NCI-H748 (cell line): ENCODE measurements around the gene RPS6KA2.

Experiments
- DNase-seq: peaks from one replicate; lab custom pipeline; 2025; ENCODE audit not compliant: unreplicated experiment; lab: John Stamatoyannopoulos, UW

The RPS6KA2 gene

GRCh38 chr6:166656230-166657151, 29.4 kb upstream of the RPS6KA2 start:
- no peak for DNase-seq

DNA sequence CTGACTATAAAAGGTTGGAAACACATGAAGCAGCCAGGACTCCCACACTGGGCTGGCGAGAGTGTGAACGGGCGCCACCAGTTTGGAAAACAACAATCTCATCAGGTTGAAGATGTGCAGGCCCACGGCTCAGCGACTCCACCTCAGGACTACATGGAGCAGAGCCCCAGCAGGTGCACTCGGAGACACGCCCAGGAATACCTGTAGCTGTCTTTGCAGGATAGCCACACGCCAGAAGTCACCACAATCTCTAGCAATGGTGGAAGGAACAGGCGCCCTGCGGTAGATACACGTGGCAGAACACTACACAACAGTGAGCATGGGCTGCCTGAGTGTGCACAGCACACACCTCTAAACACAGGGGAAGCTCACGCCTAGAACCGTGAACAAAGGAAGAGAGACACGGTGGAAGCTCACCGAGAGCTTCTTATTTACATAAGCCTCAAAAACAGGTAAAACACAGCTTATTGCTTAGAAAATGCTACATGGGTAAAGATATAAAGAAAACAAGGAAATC, 28.7 kb upstream of the RPS6KA2 start:
- DNase-seq = peak; percentile 45

- DNase-seq = no peak
These were observed 28.2 kb upstream of the RPS6KA2 start for GRCh38 chr6:166655251-166655650.

DNA sequence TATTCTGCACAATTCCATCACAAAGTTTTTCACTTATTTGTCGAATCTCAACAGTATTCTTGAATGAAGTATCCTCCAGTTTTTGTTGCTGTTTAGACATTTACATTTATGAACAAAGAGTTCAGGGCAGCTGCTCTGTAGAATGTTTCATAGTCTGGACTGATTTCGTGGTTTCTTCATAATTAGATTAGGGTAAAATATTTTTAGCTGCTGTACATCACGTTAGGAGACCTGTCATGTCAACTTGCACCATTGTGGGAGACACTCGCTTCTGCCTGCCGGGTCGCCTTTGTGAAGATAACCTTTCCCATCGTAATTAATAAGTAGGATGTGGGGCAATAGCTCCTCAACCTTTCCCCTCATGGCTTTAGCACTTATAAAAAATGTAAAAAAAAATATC, 27.5 kb upstream of the RPS6KA2 start:
- no peak for DNase-seq

- no peak for DNase-seq
These were observed 26.5 kb upstream of the RPS6KA2 start for GRCh38 chr6:166653639-166653941.

- DNase-seq = no peak
These were observed 24.1 kb upstream of the RPS6KA2 start for GRCh38 chr6:166650824-166651807.

DNA sequence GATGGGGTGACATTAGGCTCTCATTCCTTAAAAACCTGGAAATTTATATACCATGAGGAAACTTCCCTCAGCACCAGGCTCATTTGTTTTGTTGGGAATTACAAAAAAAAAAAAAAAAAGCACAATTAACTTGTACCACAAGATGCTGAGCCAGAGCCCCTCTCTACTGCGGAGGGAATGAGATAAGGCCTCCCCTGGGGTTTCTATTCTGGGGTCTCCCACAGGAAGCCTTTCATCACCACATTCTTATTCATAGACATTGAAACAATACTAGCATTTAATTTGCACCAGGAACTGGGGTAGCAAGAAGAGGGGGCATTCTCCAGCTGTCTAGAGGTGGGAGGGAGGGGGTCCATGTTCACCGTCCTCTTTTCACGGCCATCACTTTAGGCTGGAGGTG, 23.0 kb upstream of the RPS6KA2 start:
- DNase-seq = no peak

- DNase-seq = no peak
These were observed 21.8 kb upstream of the RPS6KA2 start for GRCh38 chr6:166648846-166649245.

GRCh38 chr6:166647896-166648295, 20.8 kb upstream of the RPS6KA2 start:
- DNase-seq = no peak

DNA sequence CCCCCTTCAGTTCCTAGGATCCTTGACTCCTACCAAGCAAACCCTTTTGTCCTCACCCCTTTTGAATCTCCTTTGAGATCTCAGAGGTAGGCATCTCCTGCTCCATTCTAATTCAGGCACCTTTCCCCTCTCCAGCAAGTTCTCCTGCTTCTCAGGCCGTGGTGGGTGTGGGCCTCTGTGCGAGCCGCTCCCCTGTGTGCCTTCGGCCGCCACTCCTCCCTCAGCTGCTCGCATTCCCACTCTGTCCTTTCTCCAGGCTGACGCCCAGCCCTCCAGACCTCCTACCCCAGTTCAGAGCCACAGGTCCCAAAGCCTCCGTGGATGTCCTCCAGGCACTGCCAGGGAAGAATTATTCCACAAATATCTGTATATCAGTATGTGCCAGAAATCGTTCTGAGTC, 19.7 kb upstream of the RPS6KA2 start:
- no peak for DNase-seq

- no peak for DNase-seq
These were observed 18.8 kb upstream of the RPS6KA2 start for GRCh38 chr6:166645896-166646295.

- no peak for DNase-seq
These were observed 17.6 kb upstream of the RPS6KA2 start for GRCh38 chr6:166644681-166645080.

DNA sequence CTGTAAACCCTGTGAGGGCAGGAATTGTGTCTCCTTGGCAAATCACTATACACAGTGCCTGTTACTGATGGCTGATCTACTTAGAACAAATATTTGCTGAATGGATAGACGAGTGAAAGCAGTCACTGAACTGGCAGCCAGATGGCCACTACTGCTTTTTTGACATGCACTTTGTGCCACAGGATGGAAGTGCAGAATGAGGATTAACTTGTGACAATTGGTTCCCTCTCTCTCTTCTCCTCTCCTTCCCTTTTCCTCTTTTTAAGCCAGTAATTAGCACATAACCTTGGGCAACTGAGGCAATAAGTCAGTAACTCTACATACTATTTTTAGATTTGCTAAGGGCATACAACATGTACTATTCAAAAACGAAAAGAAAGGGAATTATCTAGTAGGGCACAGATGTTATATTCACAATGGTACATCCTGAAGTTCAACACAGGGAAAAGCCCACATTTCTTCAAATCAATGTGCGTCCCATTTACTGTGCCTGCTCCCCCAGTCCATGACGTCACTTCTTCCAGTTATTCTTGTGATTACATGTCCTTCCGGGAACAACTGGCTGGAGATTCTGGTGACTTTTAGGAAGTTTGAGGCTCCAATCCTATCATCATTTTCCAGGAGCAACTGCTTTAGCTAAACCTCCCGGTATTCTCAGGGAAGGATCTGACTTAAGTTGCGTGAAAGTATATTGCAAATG, 17.0 kb upstream of the RPS6KA2 start:
- no peak for DNase-seq

- no peak for DNase-seq
These were observed 15.6 kb upstream of the RPS6KA2 start for GRCh38 chr6:166642646-166643045.

- DNase-seq = no peak
These were observed 13.4 kb upstream of the RPS6KA2 start for GRCh38 chr6:166640342-166641043.

GRCh38 chr6:166639921-166640320, 12.9 kb upstream of the RPS6KA2 start:
- DNase-seq = no peak

GRCh38 chr6:166638573-166638964, 11.5 kb upstream of the RPS6KA2 start:
- DNase-seq = no peak

GRCh38 chr6:166637812-166638572, 10.9 kb upstream of the RPS6KA2 start:
- DNase-seq = no peak

GRCh38 chr6:166636934-166637333, 9.9 kb upstream of the RPS6KA2 start:
- DNase-seq = no peak
